Measurements from ENCODE around the gene MAP3K4.

MAP3K4 gene

DNA sequence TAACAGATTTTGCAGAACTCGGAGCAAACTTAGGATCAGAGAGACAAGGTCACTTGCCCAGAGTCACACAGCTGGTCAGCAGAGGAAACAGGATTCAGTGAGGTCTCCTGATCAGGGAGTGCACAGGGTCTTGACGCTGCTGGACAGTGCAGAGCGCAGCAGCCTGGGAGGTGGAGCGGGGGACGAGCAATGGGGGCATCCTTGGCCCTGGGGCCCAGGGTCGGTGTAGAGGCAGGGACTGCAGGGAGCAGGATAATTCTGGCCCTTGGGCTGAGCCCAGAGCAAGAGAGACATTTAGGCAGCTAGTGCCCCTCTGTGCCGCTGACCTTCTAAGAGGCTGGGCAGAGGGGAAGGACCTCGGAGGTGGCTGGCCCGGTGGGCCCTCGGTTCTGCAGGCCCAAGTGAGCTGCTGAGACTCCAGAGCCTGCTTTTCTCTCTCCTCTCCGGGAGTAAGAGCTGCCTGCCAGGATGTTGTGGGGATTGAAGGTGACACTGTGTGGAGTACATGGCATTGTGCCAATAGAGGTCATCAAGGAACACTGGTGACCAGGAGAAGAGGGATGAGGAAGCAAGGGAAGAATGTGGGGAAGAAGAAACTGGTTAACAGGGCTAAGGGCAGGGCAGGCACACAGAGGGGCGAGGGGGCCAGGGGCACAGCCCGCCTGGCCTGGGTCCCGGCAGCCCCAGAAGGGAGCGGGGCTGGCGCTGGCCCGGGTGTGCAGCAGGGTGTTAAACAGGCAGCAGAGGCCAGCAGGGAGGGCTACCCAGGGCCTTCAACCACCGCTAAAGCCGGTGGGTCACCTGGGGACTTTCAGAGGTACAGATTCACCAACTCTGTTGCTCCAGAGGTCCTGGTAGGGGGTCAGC, 160.3 kb downstream of the MAP3K4 start:
- no peak for DNase-seq

DNA sequence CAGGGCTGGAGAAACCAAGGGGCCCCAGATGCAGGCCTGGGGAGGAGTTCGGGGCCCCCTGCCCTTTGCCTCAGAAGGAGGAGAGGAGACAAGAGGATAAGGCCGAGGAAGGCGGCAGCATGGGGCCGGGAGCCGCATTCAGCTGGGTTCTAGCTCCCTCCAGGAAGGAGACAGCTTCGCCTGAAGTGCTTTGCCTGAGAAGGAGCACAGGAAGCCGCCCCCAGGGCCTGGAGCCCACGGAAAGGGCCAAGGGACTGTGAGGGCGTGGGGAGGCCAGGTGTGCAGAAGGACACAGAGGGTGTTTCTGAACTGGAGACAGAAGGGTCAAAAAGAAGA, 160.9 kb downstream of the MAP3K4 start:
- no peak for DNase-seq

DNA sequence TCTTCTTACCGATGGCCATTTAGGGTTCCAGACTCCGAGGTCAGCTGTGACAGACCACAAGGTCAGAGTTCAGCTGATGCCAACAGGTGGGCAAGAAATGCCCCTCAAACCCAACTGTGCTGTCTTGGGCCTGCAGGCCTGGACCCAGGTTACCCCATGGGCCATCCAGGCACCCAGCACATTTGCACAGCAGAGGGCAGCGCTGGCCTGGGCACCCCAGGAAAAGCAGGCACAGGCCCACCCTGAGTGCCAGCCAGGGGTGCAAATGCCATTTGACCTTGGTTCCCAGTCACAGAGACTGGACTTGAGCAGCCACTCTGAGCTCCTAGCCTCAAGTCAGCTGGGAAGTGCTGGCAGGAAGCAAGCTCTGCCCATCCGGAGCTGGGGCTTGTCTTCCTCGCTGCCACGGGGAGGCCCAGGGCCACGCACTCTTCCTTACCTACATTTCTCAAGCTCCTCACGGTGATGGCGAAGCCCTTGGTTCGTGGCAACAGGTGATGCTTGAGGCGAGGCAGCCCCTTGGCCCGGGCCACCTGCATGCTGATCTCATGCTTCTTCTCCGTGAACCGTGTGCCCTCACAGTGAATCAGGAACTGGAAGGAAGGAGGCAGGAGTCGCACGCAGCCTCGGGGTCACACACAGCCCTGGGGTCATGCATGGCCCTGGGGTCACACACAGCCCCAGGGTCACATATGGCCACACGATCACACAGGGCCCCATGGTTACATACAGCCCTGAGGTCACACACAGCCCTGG, 161.5 kb downstream of the MAP3K4 start:
- DNase-seq: no peak

DNA sequence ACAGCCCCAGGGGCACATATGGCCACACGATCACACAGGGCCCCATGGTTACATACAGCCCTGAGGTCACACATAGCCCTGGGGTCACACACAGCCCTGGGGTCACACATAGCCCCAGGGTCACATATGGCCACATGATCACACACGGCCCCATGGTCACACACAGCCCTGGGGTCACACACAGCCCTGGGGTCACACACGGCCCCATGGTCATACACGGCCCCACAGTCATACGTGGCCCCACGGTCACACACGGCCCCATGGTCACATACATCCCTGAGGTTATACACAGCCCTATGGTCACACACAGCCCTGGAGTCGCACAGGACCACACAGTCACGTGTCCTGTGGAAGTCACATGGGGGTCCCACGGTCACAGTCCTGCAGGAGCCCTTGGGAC, 162.2 kb downstream of the MAP3K4 start:
- DNase-seq: no peak

DNA sequence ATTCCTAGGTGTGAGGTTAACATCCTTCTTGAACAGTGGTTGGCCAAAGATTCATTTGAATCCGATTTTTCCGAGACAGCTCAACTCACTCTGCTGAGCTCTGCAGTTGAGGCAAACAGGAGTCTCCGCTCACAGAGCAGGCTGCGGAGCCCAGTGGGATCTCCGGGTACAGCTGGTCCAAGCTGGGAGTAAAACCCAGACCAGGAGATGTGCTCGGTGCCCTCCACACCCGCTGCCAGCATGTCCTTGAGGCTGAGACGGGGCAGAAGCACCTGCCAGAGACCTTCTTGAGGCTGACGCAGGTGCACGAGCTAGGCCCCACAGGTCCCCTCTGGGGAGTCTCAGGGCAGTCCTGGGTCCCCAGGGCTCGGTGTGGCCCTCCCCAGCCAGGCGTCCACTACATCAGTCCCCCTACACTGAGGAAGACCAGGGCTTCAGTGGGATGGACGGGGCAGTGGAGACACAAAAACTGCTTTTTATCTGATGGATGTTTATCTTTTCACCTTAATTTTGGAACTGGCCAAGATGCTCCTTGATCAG, 163.3 kb downstream of the MAP3K4 start:
- no peak for DNase-seq

DNA sequence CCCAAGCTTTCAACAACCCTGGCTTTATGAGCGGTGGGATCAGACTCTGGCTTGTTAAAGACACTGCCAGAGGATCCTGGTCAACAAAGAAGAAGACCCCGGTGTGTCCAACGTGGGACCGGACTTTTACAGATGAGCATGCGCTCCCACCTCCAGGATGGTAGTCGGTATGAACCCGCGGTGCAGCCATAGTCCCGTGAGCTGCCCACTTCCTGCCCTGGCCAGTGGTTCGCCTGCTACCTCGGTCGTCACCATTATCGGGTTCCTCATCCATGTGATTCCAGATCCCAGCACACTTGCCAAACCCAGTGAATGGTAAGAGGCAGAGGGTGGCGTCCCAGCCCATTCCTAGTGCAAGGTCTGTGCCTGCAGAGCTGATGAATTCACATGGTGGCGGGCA, 169.6 kb downstream of the MAP3K4 start:
- DNase-seq: no peak

DNA sequence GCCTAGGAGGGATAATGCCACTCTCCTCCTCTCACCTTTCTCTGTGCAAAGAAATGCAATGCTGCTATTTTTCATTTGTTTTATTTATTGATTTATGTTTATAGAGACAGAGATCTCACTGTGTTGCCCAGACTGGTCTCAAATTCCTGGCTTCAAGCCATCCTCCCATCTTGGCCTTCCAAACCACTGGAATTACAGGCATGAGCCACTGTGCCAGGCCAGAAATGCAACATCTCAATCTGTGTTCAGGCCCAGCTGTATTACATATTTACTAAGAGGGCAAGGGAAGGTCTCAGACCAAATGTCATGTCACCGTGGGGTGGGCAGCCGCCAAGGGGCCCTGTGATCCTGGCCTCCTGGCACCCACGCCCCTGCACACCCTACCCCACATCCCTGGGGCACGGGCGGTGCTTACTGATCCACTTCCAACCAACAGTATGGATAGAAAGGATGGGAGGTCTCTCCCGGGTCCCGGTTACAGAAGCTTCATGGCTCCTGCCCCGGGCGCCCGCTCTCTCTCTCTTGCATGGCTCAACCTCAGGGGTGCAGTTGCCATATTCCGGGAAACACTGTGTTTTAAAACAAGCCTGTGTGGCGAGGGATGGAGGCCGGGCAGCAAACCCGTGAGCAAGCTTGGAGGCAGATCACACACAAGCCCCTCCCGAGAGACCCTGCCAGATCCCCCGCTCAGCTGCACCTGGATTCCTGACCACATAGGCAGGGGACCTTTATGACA, 170.5 kb downstream of the MAP3K4 start:
- DNase-seq: no peak

DNA sequence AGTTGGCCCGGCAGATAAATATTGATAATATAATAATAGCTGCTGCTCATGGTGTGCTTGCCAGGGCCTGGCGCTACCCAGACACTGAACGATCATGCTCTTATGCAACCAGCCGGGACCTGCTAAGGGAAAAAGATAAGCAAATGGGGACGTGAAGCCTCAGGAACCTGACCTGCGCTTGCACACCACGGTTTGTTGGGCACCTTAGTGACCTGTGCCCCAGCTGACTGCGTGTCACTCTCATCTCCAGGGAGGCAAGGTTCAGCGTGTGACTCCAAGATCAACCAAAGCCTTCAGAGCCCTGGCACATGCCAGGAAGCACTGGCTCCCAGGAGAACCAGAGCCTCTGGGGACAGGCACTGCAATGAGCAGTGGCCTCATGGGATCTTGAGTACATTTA, 171.2 kb downstream of the MAP3K4 start:
- DNase-seq: no peak

DNA sequence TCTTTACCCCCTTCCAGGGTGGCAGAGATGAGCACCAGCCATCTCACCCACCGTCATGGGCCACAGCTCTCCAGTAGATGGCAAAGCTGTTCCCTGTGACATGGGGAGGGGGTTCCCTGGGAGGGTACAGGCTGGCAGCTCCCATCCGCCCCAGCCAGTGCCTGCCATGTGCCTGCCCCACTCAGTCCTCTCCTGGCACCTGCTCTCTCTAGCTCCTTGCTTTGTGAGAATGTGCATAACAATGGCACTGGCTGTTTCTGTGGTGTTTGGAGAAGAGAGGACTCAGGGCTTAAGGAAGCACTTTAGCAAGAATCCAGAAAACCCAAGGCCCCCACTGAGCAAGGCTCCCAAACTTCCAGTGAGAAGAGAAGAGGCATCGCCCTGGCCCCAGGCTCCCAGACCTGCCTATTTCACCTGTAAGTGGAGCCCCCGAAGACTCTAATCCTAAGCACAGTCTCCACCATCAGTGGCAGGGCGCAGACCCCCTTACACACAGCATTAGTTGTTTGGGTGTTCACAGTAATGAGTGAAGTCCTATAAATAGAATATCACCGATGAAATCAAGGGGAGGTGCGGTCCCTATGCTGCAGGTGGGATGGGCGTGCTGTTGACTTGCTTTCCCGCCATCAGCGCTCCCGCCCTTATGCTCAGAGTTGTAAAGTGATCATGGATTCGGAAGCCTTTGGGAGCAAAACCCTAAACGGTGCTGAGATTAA, 172.1 kb downstream of the MAP3K4 start:
- DNase-seq: no peak

DNA sequence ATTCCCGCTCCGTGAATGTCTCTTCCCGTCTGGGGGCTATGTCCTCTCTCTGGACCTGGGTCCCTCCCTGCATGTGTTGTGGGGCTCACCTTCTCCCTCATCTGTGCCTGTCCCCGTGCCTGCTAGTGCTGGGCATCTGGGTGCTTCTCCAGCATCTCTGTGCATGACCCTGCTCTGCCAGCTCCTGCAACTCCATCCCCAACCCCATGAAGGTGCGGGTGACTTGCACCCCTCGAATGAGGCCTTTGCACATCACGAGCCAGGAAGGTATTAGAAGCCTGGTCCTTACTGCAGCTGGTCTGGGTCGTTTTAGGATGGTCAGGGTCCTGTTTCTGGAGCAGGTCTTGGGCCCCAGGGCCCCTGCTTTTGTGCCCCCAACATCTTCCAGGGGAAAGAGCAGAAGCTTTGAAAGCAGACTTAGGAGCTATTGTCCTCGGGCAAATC, 172.6 kb downstream of the MAP3K4 start:
- DNase-seq: no peak

DNA sequence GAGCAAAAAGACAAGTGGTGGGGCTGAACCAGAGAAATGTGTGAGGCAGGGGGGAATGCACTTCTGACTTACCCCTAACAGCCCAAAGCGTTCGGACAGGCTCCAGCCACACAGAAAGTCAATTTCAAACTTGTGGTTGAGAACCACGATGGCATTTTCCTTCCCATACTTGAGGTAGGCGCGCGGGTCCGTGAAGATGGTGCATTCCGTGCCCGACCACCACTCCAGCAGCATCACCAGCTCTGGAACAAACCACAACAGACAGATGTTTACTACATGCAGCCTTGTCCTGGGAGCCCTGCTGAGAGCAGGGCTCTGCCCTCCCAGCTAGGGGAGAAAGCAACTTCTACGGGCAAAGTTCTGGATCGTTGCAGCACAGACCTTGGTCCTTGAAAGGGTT, 174.6 kb downstream of the MAP3K4 start:
- no peak for DNase-seq

DNA sequence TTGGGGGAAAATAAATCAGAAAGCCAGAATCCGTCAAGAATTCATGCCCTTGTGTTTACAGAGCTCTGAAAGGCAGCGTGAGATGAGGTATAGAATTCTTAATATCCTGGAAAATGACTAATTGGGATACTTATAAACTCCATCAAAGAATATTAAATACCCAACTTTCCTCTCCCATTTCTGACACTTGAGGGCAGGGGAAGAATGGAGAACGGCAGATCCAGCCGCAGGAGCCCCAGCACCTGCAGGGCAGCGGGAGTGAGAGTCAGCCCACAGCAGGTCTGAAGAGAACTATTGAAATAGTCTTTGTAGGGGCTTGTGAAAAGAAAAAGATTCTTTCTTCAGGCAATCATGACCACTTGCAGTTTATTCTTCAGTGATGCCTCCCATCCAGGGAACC, 175.1 kb downstream of the MAP3K4 start:
- no peak for DNase-seq

Measured in NCI-H69 (cell line).